ENCODE data around the gene CENPI. TPM values are rescaled to one million over a fixed set of nuclear protein-coding genes. Genes with fewer than 3 reads are reported as not detected.

Gene CENPI
- total and polyA plus RNA-seq, 2 experiments from 2014 or later: 1.1 to 6.7 TPM

GRCh38 chrX:101081231-101081630, 16.8 kb upstream of the CENPI start:
- Histone ChIP-seq H3K9me3 (ENCODE audit: low read depth) (no peaks in the 10 kb centered on the region), H3K4me1 (ENCODE audit: low read depth) (no peaks in the 10 kb centered on the region), H3K27ac (no peak overlapping the region), H3K36me3 (no peaks in the 10 kb centered on the region), H3K27me3 (no peaks in the 10 kb centered on the region), H3K4me3 (no peak overlapping the region)
- no peak for DNase-seq (ENCODE audit: low read depth in 1 of 2, low spot score in 1 of 2)
- TF ChIP-seq CTCF (IDR thresholded peaks at IDR 0.05; ENCODE audit: low read depth, low read length): no peak

- Histone ChIP-seq H3K27ac (no peak overlapping the region), H3K4me1 (ENCODE audit: low read depth) (no peaks in the 10 kb centered on the region)
These were observed 6.2 kb upstream of the CENPI start for GRCh38 chrX:101091817-101092216.

GRCh38 chrX:101108284-101108683, 10.3 kb downstream of the CENPI start:
- DNase-seq (ENCODE audit: low read depth in 1 of 2, low spot score in 1 of 2): peak in 1 of 2 donors; percentile 34
- no peaks in the 10 kb centered on the region for H3K9me3 ChIP-seq (ENCODE audit: low read depth)
- H3K27ac ChIP-seq: no peak overlapping the region
- no peaks in the 10 kb centered on the region for H3K4me1 ChIP-seq (ENCODE audit: low read depth)
- H3K4me3 ChIP-seq: no peak overlapping the region
- TF ChIP-seq CTCF (IDR thresholded peaks at IDR 0.05; ENCODE audit: low read depth, low read length): no peak
- H3K36me3 ChIP-seq: no peaks in the 10 kb centered on the region
- H3K27me3 ChIP-seq: no peaks in the 10 kb centered on the region

More at GRCh38 chrX:101091817-101092216, 6.2 kb upstream of the CENPI start:
- Histone ChIP-seq H3K4me3 (no peak overlapping the region), H3K36me3 (no peaks in the 10 kb centered on the region), H3K9me3 (ENCODE audit: low read depth) (no peaks in the 10 kb centered on the region), H3K27me3 (no peaks in the 10 kb centered on the region)
- DNase-seq (ENCODE audit: low read depth in 1 of 2, low spot score in 1 of 2): no peak
- no peak for TF ChIP-seq CTCF (IDR thresholded peaks at IDR 0.05; ENCODE audit: low read depth, low read length)

- H3K27ac ChIP-seq: no peak overlapping the region
- H3K4me3 ChIP-seq: no peak overlapping the region
- H3K9me3 ChIP-seq (ENCODE audit: low read depth): no peaks in the 10 kb centered on the region
- no peaks in the 10 kb centered on the region for H3K27me3 ChIP-seq
- TF ChIP-seq CTCF (IDR thresholded peaks at IDR 0.05; ENCODE audit: low read depth, low read length): no peak
- peak in 1 of 2 donors; percentile 17 for DNase-seq (ENCODE audit: low read depth in 1 of 2, low spot score in 1 of 2)
- H3K36me3 ChIP-seq: no peaks in the 10 kb centered on the region
- H3K4me1 ChIP-seq (ENCODE audit: low read depth): no peaks in the 10 kb centered on the region
These were observed 19.7 kb downstream of the CENPI start for GRCh38 chrX:101117701-101118100.

GRCh38 chrX:101136235-101136634, 38.2 kb downstream of the CENPI start:
- Histone ChIP-seq H3K27ac (no peak overlapping the region), H3K36me3 (no peaks in the 10 kb centered on the region), H3K4me1 (ENCODE audit: low read depth) (no peaks in the 10 kb centered on the region), H3K4me3 (no peak overlapping the region), H3K9me3 (ENCODE audit: low read depth) (no peaks in the 10 kb centered on the region), H3K27me3 (no peaks in the 10 kb centered on the region)
- DNase-seq (ENCODE audit: low read depth in 1 of 2, low spot score in 1 of 2): no peak
- no peak for TF ChIP-seq CTCF (IDR thresholded peaks at IDR 0.05; ENCODE audit: low read depth, low read length)

Other genes with a start within 250 kb of the CENPI start
- 1.5 and 3.1 TPM in 2 replicates for gene NOX1, start 223.8 kb upstream of the CENPI start, total RNA-seq
- gene NOX1, start 223.8 kb upstream of the CENPI start, polyA plus RNA-seq: 6.4 and 6.7 TPM in 2 replicates
- gene XKRX, start 169.3 kb upstream of the CENPI start, total RNA-seq: 2.4 and 3.4 TPM in 2 replicates
- 0.89 and 1.1 TPM in 2 replicates for gene XKRX, start 169.3 kb upstream of the CENPI start, polyA plus RNA-seq
- 0.54 TPM in 1 of 2 replicates, not detected in the other for gene ARL13A, start 128.5 kb upstream of the CENPI start, total RNA-seq
- not detected in 2 replicates for gene ARL13A, start 128.5 kb upstream of the CENPI start, polyA plus RNA-seq
- gene TRMT2B, start 46.1 kb upstream of the CENPI start, total RNA-seq: 14.5 and 18.7 TPM in 2 replicates
- gene TRMT2B, start 46.1 kb upstream of the CENPI start, polyA plus RNA-seq: 13.7 and 14.0 TPM in 2 replicates
- 5.7 and 7.2 TPM in 2 replicates for gene TMEM35A, start 19.3 kb upstream of the CENPI start, total RNA-seq
- 9.6 and 10.2 TPM in 2 replicates for gene TMEM35A, start 19.3 kb upstream of the CENPI start, polyA plus RNA-seq
- gene DRP2, start 121.6 kb downstream of the CENPI start, total RNA-seq: 1.1 and 1.3 TPM in 2 replicates
- gene DRP2, start 121.6 kb downstream of the CENPI start, polyA plus RNA-seq: 0.20 and 0.31 TPM in 2 replicates
- not detected in 2 replicates for gene TAF7L, start 193.1 kb downstream of the CENPI start, total RNA-seq
- 0.27 TPM in 1 of 2 replicates, not detected in the other for gene TAF7L, start 193.1 kb downstream of the CENPI start, polyA plus RNA-seq

All from cardiac muscle cell (in vitro differentiated cells and primary cell).